Thyroid gland (tissue), 4 donors: Measurements from ENCODE around the gene CBLL1.

ENCODE experiments used
- POLR2A ChIP-seq, 2 donors: fragments of 450-650 bp; IDR thresholded peaks; one replicate each; pipeline ENCODE4 v1.6.1; 2017; ENCODE audit warnings: antibody characterized with exemption in 2 of 2, mild to moderate bottlenecking in 2 of 2, moderate library complexity in 1 of 2
- TF ChIP-seq, protein P1 (sequence below), 6 experiments: fragments of 200-600 bp in 3 of 6; fragments of 450-650 bp in 3 of 6; sonication (generic) in 3 of 6; IDR thresholded peaks; one replicate each; pipeline ENCODE4 v1.5.1; 2016 to 2019; ENCODE audit warnings: antibody characterized with exemption in 6 of 6, mild to moderate bottlenecking in 2 of 6, inconsistent platforms in 1 of 6, moderate library complexity in 1 of 6

- no peak for TF ChIP-seq POLR2A (IDR thresholded peaks at IDR 0.05)
- TF ChIP-seq, protein P1, sequence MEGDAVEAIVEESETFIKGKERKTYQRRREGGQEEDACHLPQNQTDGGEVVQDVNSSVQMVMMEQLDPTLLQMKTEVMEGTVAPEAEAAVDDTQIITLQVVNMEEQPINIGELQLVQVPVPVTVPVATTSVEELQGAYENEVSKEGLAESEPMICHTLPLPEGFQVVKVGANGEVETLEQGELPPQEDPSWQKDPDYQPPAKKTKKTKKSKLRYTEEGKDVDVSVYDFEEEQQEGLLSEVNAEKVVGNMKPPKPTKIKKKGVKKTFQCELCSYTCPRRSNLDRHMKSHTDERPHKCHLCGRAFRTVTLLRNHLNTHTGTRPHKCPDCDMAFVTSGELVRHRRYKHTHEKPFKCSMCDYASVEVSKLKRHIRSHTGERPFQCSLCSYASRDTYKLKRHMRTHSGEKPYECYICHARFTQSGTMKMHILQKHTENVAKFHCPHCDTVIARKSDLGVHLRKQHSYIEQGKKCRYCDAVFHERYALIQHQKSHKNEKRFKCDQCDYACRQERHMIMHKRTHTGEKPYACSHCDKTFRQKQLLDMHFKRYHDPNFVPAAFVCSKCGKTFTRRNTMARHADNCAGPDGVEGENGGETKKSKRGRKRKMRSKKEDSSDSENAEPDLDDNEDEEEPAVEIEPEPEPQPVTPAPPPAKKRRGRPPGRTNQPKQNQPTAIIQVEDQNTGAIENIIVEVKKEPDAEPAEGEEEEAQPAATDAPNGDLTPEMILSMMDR (IDR thresholded peaks at IDR 0.05), result no peak
Observed at GRCh38 chr7:107767391-107767790, 23.4 kb downstream of the CBLL1 start.
